Endodermal cell (in vitro differentiated cells): ENCODE data around the gene KIZ. TPM values are rescaled to one million over a fixed set of nuclear protein-coding genes. Genes with fewer than 3 reads are reported as not detected.

ENCODE experiments used
- DNase-seq: peaks from one replicate; pipeline ENCODE4 v3.0.0-alpha.2; 2017
- H3K27ac ChIP-seq: 2 replicates; pipeline ENCODE4 v1.5.1; 2013; ENCODE audit warnings: mild to moderate bottlenecking, low read depth, low read length, moderate library complexity
- H3K27me3 ChIP-seq: 2 replicates; pipeline ENCODE4 v1.6.1; 2013; ENCODE audit warnings: mild to moderate bottlenecking, low read length, moderate library complexity; ENCODE audit not compliant: insufficient read depth, control insufficient read depth, poor library complexity, severe bottlenecking
- H3K36me3 ChIP-seq: 2 replicates; pipeline ENCODE4 v1.7.0; 2013; ENCODE audit warnings: mild to moderate bottlenecking, low read length, moderate library complexity; ENCODE audit not compliant: control insufficient read depth, insufficient read depth
- H3K4me1 ChIP-seq: one replicate; pipeline ENCODE4 v1.7.0; 2013; ENCODE audit warnings: low read length; ENCODE audit not compliant: control insufficient read depth, insufficient read depth
- H3K4me3 ChIP-seq: 2 replicates; pipeline ENCODE4 v1.5.1; 2013; ENCODE audit warnings: mild to moderate bottlenecking, low read length, moderate library complexity
- H3K9ac ChIP-seq: 2 replicates; pipeline ENCODE4 v1.6.1; 2013; ENCODE audit warnings: mild to moderate bottlenecking, low read length, moderate library complexity; ENCODE audit not compliant: poor library complexity, severe bottlenecking; ENCODE audit errors: extremely low read depth
- H3K9me3 ChIP-seq: 2 replicates; pipeline ENCODE4 v1.6.1; 2013; ENCODE audit warnings: mild to moderate bottlenecking, low read length, moderate library complexity; ENCODE audit not compliant: control insufficient read depth
- H3K27ac Mint-ChIP-seq: 2 replicates; pipeline ENCODE4 v1.8.0; 2020; ENCODE audit warnings: mixed read lengths
- H3K27me3 Mint-ChIP-seq: 2 replicates; pipeline ENCODE4 v1.8.0; 2021; ENCODE audit warnings: mild to moderate bottlenecking, mixed read lengths; ENCODE audit not compliant: insufficient read depth
- H3K36me3 Mint-ChIP-seq: 2 replicates; pipeline ENCODE4 v1.8.0; 2020; ENCODE audit warnings: low read depth, mixed read lengths
- H3K4me1 Mint-ChIP-seq: 2 replicates; pipeline ENCODE4 v1.8.0; 2020; ENCODE audit warnings: mixed read lengths
- H3K4me3 Mint-ChIP-seq: 2 replicates; pipeline ENCODE4 v1.8.0; 2020; ENCODE audit warnings: mild to moderate bottlenecking, moderate library complexity, mixed read lengths
- H3K9me3 Mint-ChIP-seq: 2 replicates; pipeline ENCODE4 v1.8.0; 2020; ENCODE audit warnings: mild to moderate bottlenecking, mixed read lengths
- WGBS, 2 experiments: methylation state at CpG; one replicate each; pipeline versions ENCODE4 v1.1.5 to v1.1.7; 2013; ENCODE audit warnings: missing lambda C conversion rate in 2 of 2, mixed read lengths in 1 of 2; ENCODE audit not compliant: insufficient coverage in 1 of 2, insufficient read length in 1 of 2; 5-methylcytosine and 5-hydroxymethylcytosine counted together
- total RNA-seq, 2 donors: library from RNA; stranded (reverse); fragmentation: NEBNext Ultra II Directional in 1 of 2; extraction: Animal tissue kit (Norgen Biotek cat#: 25700) in 1 of 2; gene quantifications; 2 replicates in 1 of 2; 3 replicates in 1 of 2; pipeline ENCODE4 v1.2.1, GENCODE V29; 2021
- TF ChIP-seq, protein P1 (sequence below): fragments of 200-600 bp; sonication (generic); conservative IDR thresholded peaks from 2 replicates; pipeline ENCODE4 v1.5.0; 2021; ENCODE audit warnings: antibody characterized with exemption, mild to moderate bottlenecking

The KIZ gene
- total RNA-seq, 2 donors from 2014 or later: 50.3 to 50.8 TPM

DNA sequence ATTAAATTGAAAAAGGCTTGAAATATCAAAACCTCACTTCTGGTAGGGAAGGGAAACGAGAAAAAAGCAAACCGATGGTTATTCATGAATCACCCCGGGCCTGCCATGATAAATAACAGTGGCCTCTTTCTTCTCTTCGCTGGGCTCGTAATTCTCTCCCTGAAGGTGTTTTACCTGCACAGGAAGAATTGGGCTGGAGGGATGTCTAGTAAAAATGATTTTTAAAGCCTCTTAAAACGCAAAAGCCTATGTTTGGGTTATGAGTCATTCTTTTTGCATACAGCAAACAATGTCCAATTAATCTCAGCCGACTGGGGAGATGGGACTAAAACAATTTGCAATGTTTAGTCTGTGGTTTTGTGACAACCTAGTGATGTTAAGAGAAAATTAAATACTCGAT, 36.5 kb upstream of the KIZ start:
- Mint-ChIP-seq H3K4me3 (no peak overlapping the region), H3K27ac (no peak overlapping the region), H3K9me3 (no peaks in the 10 kb centered on the region), H3K36me3 (no peaks in the 10 kb centered on the region), H3K27me3 (no peaks in the 10 kb centered on the region), H3K4me1 (peaks cover 31% of the 10 kb centered on the region)
- peaks cover 13% of the 10 kb centered on the region for H3K4me1 ChIP-seq
- TF ChIP-seq, protein P1, sequence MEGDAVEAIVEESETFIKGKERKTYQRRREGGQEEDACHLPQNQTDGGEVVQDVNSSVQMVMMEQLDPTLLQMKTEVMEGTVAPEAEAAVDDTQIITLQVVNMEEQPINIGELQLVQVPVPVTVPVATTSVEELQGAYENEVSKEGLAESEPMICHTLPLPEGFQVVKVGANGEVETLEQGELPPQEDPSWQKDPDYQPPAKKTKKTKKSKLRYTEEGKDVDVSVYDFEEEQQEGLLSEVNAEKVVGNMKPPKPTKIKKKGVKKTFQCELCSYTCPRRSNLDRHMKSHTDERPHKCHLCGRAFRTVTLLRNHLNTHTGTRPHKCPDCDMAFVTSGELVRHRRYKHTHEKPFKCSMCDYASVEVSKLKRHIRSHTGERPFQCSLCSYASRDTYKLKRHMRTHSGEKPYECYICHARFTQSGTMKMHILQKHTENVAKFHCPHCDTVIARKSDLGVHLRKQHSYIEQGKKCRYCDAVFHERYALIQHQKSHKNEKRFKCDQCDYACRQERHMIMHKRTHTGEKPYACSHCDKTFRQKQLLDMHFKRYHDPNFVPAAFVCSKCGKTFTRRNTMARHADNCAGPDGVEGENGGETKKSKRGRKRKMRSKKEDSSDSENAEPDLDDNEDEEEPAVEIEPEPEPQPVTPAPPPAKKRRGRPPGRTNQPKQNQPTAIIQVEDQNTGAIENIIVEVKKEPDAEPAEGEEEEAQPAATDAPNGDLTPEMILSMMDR: no peak
- WGBS, 2 experiments: 76 to 80% methylated on average over 7 to 8 of the region's 8 CpGs
- no peak for DNase-seq
- H3K27me3 ChIP-seq: peaks cover 13% of the 10 kb centered on the region
- no peaks in the 10 kb centered on the region for H3K36me3 ChIP-seq
- H3K4me3 ChIP-seq: no peak overlapping the region
- no peaks in the 10 kb centered on the region for H3K9me3 ChIP-seq
- no peak overlapping the region for H3K9ac ChIP-seq
- H3K27ac ChIP-seq: no peak overlapping the region

- Mint-ChIP-seq H3K4me1 (peaks cover 31% of the 10 kb centered on the region), H3K36me3 (no peaks in the 10 kb centered on the region), H3K27ac (peak overlapping the region; percentile 4), H3K27me3 (no peaks in the 10 kb centered on the region), H3K4me3 (peak overlapping the region; percentile 12), H3K9me3 (no peaks in the 10 kb centered on the region)
- no peaks in the 10 kb centered on the region for H3K9me3 ChIP-seq
- H3K4me1 ChIP-seq: peaks cover 13% of the 10 kb centered on the region
- H3K4me3 ChIP-seq: no peak overlapping the region
- DNase-seq: peak; percentile 58
- no peak overlapping the region for H3K27ac ChIP-seq
- peaks cover 13% of the 10 kb centered on the region for H3K27me3 ChIP-seq
- WGBS, 2 experiments: 42 to 43% methylated on average over 7 to 14 of the region's 14 CpGs
- no peak overlapping the region for H3K9ac ChIP-seq
- TF ChIP-seq, protein P1: no peak
- H3K36me3 ChIP-seq: no peaks in the 10 kb centered on the region
Observed at GRCh38 chr20:21090111-21090618, 35.7 kb upstream of the KIZ start.

DNA sequence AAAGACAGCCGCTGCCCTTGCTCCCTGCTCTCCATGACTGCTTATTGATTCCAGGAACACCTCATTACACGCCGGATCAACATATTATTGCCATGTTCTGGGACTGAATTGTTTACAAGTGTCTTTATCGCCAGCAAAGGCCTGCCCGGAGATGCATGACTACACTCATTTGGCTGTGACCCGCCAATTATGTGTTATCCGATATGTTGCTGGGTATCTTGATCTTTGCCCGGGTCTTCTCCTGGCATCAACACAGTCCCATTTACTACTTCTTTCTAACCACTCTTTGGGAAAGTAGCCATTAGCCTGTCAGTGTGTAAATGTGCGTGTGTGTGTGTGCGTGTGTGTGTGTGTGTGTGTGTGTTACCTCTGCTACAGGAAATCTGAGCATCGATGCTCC, 35.2 kb upstream of the KIZ start:
- Mint-ChIP-seq H3K4me1 (peaks cover 31% of the 10 kb centered on the region), H3K4me3 (peak overlapping the region; percentile 12), H3K27ac (peak overlapping the region; percentile 4), H3K36me3 (no peaks in the 10 kb centered on the region), H3K27me3 (no peaks in the 10 kb centered on the region), H3K9me3 (no peaks in the 10 kb centered on the region)
- TF ChIP-seq, protein P1: no peak
- Histone ChIP-seq H3K4me3 (no peak overlapping the region), H3K9ac (no peak overlapping the region), H3K9me3 (no peaks in the 10 kb centered on the region), H3K27ac (no peak overlapping the region), H3K27me3 (peaks cover 13% of the 10 kb centered on the region), H3K36me3 (no peaks in the 10 kb centered on the region), H3K4me1 (peaks cover 13% of the 10 kb centered on the region)
- 90 to 91% methylated on average over 5 to 11 of the region's 11 CpGs for WGBS, 2 experiments
- DNase-seq: no peak
